Prostate gland (tissue), 2 donors: ENCODE results near the gene XPO6. TPM values are rescaled to one million over a fixed set of nuclear protein-coding genes. Genes with fewer than 3 reads are reported as not detected.

Experiments
- DNase-seq: peaks from one replicate; pipeline ENCODE4 v3.0.0-alpha.2; 2019; ENCODE audit warnings: low spot score
- H3K27ac ChIP-seq, 2 donors: fragments of 200-600 bp; sonication (generic); 2 replicates each; pipeline ENCODE4 v1.5.1; 2017 to 2019
- H3K27me3 ChIP-seq: fragments of 200-600 bp; sonication (generic); replicated peaks from 2 replicates; pipeline ENCODE4 v1.5.1; 2019; ENCODE audit not compliant: insufficient read depth
- H3K36me3 ChIP-seq, 2 donors: fragments of 200-600 bp; sonication (generic); 1 replicate in 1 of 2; 2 replicates in 1 of 2; pipeline versions ENCODE4 v1.5.1 to v1.8.1; 2017 to 2019
- H3K4me1 ChIP-seq: fragments of 200-600 bp; sonication (generic); replicated peaks from 2 replicates; pipeline ENCODE4 v1.5.1; 2019
- H3K4me3 ChIP-seq, 2 donors: fragments of 200-600 bp; sonication (generic); 2 replicates each; pipeline ENCODE4 v1.5.1; 2017 to 2019
- H3K9me3 ChIP-seq: fragments of 200-600 bp; sonication (generic); 2 replicates; pipeline ENCODE4 v1.5.1; 2017
- CTCF ChIP-seq, 4 experiments: fragments of 200-600 bp in 2 of 4; fragments of 450-650 bp in 2 of 4; sonication (generic) in 2 of 4; IDR thresholded peaks; 1 replicate in 3 of 4; 2 replicates in 1 of 4; pipeline ENCODE4 v1.5.1; 2016 to 2019; ENCODE audit warnings: antibody characterized with exemption in 4 of 4, mild to moderate bottlenecking in 2 of 4, moderate library complexity in 2 of 4
- POLR2A ChIP-seq: fragments of 450-650 bp; IDR thresholded peaks from one replicate; pipeline ENCODE4 v1.6.1; 2016; ENCODE audit warnings: antibody characterized with exemption, mild to moderate bottlenecking
- POLR2AphosphoS5 ChIP-seq: sonication (generic); formaldehyde crosslinking; IDR thresholded peaks from one replicate; pipeline ENCODE4 v1.6.1; 2017; ENCODE audit warnings: antibody characterized with exemption
- WGBS: methylation state at CpG from one replicate; pipeline ENCODE4 v1.1.5; 2018; 5-methylcytosine and 5-hydroxymethylcytosine counted together
- intact Hi-C: fragments of 100-400 bp; cut with DNase I; formaldehyde crosslinking; loops from one replicate; pipeline ENCODE4 v1.14.2; 2022
- total RNA-seq, 2 donors: library from RNA; depleted of rRNA; stranded (reverse); fragments of >200 nt; gene quantifications; one replicate each; pipeline ENCODE4 v1.1.0, GENCODE V29; 2016

Gene XPO6
- total RNA-seq, 2 donors from 2014 or later: 51.1 to 145 TPM

DNA sequence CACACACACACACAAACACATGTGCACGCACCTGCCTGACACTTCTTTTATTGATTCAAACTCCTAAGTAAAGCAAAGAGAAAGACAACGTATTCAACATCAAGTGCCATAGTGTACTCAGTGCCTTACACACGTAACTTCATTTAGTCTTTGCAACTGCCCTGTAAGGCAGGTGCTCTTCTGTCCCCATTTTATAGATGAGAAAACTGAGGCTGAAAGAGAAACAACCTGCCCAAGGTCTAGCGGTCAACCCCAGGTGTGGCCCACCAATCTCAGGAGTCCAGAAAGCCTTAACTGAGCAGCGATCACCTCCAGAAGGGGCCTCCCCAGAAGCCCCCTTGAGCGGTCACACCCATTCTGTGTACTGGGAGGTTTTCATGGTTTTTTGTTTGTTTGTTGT is 137.9 kb downstream of the XPO6 start:
- Histone ChIP-seq H3K27me3 (no peaks in the 10 kb centered on the region), H3K9me3 (no peaks in the 10 kb centered on the region), H3K4me3 (no peak overlapping the region), H3K4me1 (no peaks in the 10 kb centered on the region), H3K36me3 (no peaks in the 10 kb centered on the region), H3K27ac (no peak overlapping the region)
- TF ChIP-seq CTCF (IDR thresholded peaks at IDR 0.05): no peak
- no peak for TF ChIP-seq POLR2AphosphoS5
- no peak for TF ChIP-seq POLR2A
- intact Hi-C loops: loop anchor here (5.0 kb wide), 1 partner anchor 102 kb away; no protein-coding TSS in a partner anchor
- no peak for DNase-seq
- 88% methylated on average over 6 of the region's 6 CpGs for WGBS

DNA sequence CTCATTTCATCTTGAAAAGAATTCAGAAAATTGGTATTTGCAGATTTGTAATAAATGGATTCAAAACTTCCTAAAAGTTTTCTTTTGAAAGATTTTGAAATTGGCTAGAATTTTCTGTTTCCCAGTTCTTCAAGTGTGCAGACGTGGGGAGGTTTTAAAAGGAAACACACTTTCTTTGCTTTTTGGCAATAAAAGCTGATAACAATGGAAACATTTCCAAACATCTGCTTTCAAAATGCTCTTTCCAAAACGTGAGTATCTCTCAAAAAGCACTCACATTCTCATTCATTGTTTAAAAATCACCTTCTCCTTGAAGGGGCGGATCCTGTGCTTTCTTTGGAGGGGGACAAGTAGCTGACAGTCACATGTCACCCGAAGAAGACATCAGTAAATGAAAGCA is 139.7 kb downstream of the XPO6 start:
- TF ChIP-seq POLR2AphosphoS5: no peak
- TF ChIP-seq POLR2A: no peak
- no peak for TF ChIP-seq CTCF (IDR thresholded peaks at IDR 0.05)

DNA sequence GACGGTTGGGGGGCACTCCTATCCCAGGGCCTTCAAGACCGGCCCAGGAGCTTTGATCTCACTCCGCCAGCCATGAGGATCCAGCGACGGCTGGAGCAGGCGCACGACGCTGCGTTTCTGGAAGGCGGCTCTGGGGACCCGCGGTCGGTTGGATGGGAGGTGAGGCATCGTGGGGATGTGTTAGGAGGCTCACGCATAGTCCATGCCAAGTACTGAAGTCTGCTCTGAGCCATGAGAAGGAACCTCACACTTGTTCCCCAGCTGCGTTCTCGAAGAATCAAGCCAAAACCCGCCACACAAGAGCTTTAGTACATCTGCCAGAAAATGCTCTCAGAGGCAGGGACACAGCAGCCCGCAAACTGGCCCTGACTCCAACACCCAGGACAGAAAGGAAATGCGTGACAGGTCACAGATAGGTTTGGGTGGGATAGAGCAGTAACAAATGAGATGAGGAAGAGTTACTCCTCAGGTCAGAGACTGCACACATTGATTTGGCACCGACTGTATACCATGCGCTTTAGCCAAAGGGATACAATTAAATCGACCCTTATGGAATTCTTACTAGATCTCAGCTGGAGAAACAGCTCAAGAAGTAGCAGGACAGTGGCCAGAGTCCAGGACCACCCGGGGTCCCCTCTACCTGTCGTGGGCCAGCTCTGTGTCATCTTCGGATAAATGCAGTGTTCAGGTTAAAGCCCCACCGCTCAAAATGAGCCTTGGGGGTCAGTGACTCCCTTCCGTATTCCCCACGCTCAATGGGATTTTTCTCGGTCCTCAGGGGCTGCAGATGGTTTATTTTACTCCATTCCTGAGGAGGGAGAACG is 141.6 kb downstream of the XPO6 start:
- intact Hi-C loops: loop anchor here (1.0 to 5.0 kb wide), 3 partner anchors 98 to 431 kb away; no protein-coding TSS in a partner anchor
- WGBS: 67% methylated on average over 31 of the region's 31 CpGs
- no peaks in the 10 kb centered on the region for H3K27me3 ChIP-seq
- H3K4me3 ChIP-seq: no peak overlapping the region
- H3K4me1 ChIP-seq: no peaks in the 10 kb centered on the region
- no peak for TF ChIP-seq POLR2AphosphoS5
- no peak for TF ChIP-seq POLR2A
- no peak for TF ChIP-seq CTCF (IDR thresholded peaks at IDR 0.05)
- no peak for DNase-seq
- no peaks in the 10 kb centered on the region for H3K36me3 ChIP-seq
- H3K9me3 ChIP-seq: no peaks in the 10 kb centered on the region
- H3K27ac ChIP-seq: no peak overlapping the region

More for the DNA sequence above, 139.7 kb downstream of the XPO6 start:
- Histone ChIP-seq H3K27ac (no peak overlapping the region), H3K27me3 (no peaks in the 10 kb centered on the region), H3K9me3 (no peaks in the 10 kb centered on the region), H3K4me1 (no peaks in the 10 kb centered on the region), H3K4me3 (no peak overlapping the region), H3K36me3 (no peaks in the 10 kb centered on the region)
- WGBS: 39% methylated on average over 4 of the region's 4 CpGs
- intact Hi-C loops: loop anchor here (5.0 kb wide), 1 partner anchor 100 kb away; no protein-coding TSS in a partner anchor
- no peak for DNase-seq

GRCh38 chr16:28068976-28069375 is 142.8 kb downstream of the XPO6 start:
- intact Hi-C loops: no loop called here
- no peaks in the 10 kb centered on the region for H3K36me3 ChIP-seq
- no peaks in the 10 kb centered on the region for H3K27me3 ChIP-seq
- WGBS: 93% methylated on average over 7 of the region's 7 CpGs
- H3K4me1 ChIP-seq: no peaks in the 10 kb centered on the region
- no peak overlapping the region for H3K27ac ChIP-seq
- DNase-seq: no peak
- no peaks in the 10 kb centered on the region for H3K9me3 ChIP-seq
- TF ChIP-seq POLR2A (no peak), POLR2AphosphoS5 (no peak), CTCF (IDR thresholded peaks at IDR 0.05) (no peak)
- H3K4me3 ChIP-seq: no peak overlapping the region
